ENCODE data around the gene PHACTR2.
A peak's percentile ranks its signal among the peaks of the same experiment; 100 is the strongest.
"Not testable (repeated sequence)": the region's sequence is repeated elsewhere in the genome, so short reads cannot be mapped to it uniquely, and the experiment has no call there.

The PHACTR2 gene

GRCh38 chr6:143793280-143793619, 115.5 kb downstream of the PHACTR2 start:
- TF ChIP-seq, protein P1, sequence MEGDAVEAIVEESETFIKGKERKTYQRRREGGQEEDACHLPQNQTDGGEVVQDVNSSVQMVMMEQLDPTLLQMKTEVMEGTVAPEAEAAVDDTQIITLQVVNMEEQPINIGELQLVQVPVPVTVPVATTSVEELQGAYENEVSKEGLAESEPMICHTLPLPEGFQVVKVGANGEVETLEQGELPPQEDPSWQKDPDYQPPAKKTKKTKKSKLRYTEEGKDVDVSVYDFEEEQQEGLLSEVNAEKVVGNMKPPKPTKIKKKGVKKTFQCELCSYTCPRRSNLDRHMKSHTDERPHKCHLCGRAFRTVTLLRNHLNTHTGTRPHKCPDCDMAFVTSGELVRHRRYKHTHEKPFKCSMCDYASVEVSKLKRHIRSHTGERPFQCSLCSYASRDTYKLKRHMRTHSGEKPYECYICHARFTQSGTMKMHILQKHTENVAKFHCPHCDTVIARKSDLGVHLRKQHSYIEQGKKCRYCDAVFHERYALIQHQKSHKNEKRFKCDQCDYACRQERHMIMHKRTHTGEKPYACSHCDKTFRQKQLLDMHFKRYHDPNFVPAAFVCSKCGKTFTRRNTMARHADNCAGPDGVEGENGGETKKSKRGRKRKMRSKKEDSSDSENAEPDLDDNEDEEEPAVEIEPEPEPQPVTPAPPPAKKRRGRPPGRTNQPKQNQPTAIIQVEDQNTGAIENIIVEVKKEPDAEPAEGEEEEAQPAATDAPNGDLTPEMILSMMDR (IDR thresholded peaks at IDR 0.05; ENCODE audit: low read depth, low read length, missing control alignments): no peak
- no peak for DNase-seq (ENCODE audit: low read depth)
- H3K4me3 ChIP-seq (ENCODE audit: low read depth, low read length): no peak overlapping the region

DNA sequence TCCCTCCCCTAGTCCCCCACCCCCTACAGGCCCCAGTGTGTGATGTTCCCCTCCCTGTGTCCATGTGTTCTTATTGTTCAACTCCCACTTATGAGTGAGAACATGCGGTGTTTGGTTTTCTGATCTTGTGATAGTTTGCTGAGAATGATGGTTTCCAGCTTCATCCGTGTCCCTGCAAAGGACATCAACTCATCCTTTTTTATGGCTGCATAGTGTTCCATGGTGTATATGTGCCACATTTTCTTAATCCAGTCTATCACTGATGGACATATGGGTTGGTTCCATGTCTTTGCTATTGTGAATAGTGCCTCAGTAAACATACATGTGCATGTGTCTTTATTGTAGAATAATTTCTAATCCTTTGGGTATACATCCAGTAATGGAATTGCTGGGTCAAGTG, 118.8 kb downstream of the PHACTR2 start:
- DNase-seq (ENCODE audit: low read depth); H3K4me3 ChIP-seq (ENCODE audit: low read depth, low read length): not testable (repeated sequence)

DNA sequence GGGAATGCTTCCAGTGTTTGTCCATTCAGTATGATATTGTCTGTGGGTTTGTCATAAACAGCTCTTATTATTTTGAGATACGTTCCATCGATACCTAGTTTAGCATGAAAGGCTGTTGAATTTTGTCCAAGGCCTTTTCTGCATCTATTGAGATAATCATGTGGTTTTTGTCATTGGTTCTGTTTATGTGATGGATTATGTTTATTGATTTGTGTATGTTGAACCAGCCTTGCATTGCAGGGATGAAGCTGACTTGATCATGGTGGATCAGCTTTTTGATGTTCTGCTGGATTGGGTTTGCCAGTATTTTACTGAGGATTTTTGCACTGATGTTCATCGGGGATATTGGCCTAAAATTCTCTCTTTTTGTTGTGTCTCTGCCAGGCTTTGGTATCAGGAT, 120.7 kb downstream of the PHACTR2 start:
- not testable (repeated sequence) for H3K4me3 ChIP-seq (ENCODE audit: low read depth, low read length); DNase-seq (ENCODE audit: low read depth)

DNA sequence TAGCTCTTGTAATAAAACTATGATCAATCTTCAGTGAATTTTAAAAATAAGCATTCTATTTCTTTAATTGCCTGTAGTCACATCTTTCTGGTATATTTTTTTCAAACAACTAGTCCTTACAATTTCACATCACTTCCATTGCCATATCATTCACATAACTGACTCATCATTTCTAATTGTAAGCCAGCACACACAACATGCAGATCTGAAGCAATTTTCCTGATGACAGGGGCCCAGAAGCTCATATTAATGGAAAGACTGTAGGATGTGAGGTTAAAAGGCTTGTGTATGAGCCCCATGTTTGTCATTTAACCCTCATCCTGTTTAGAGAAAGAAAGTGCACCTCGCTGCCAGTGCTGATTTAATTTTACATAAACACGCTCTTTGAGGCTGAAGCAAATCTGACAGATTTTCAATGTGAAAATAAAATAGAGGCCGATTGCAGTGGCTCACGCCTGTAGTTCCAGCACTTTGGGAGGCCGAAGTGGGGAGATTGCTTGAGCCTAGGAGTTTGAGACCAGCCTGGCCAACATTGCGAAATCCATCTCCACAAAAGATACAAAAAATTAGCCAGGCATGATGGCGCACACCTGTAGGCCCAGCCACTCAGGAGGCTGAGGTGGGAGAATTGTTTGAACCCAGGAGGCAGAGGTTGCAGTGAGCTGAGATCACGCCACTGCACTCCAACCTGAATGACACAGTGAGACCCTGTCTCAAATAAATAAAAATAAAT, 125.2 kb downstream of the PHACTR2 start:
- TF ChIP-seq, protein P1 (IDR thresholded peaks at IDR 0.05; ENCODE audit: low read depth, low read length, missing control alignments): no peak
- no peak for DNase-seq (ENCODE audit: low read depth)
- no peak overlapping the region for H3K4me3 ChIP-seq (ENCODE audit: low read depth, low read length)

DNA sequence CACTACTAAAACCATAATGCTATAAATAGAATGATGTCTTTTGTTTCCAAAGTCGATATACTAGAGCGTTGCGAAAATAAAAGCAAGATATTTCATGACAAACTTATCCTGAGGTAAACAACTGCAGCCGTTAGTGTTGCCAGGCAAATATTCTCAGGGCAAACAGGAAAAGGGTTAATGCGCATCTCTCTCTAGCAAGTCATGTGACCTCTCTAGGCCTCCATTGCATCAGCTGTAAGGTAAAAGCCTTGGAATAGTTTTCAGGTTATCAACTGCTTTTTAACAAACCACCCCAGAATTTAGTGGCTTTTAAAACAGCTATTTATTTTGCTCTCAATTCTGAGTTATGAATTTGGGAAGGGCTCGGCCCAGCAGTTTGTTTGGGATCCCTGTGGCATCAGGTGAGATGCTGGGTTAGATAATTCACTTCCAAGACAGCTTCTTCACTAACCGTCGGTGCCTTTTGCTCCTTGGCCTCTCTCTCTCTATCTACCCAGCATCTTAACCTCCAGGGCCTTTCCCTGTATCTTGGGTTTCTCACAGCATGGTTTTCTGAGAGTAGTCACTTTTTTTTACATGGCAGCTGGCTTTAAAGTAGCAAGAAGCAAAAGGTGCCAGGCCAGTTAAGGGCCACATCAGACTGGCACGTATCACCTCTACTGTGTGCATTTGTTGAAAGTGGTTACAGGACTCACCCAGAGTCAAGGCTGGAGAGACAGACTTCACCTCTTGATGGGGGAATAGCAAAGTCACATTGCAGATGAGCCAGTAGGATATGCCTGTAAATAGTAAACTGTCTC, 126.2 kb downstream of the PHACTR2 start:
- TF ChIP-seq, protein P1 (IDR thresholded peaks at IDR 0.05; ENCODE audit: low read depth, low read length, missing control alignments): no peak
- DNase-seq (ENCODE audit: low read depth): no peak
- H3K4me3 ChIP-seq (ENCODE audit: low read depth, low read length): no peak overlapping the region

- DNase-seq (ENCODE audit: low read depth): no peak
- TF ChIP-seq, protein P1 (IDR thresholded peaks at IDR 0.05; ENCODE audit: low read depth, low read length, missing control alignments): no peak
- H3K4me3 ChIP-seq (ENCODE audit: low read depth, low read length): no peak overlapping the region
Observed at GRCh38 chr6:143804835-143805239, 127.1 kb downstream of the PHACTR2 start.

GRCh38 chr6:143806282-143807102, 128.7 kb downstream of the PHACTR2 start:
- DNase-seq (ENCODE audit: low read depth): peak; percentile 5
- TF ChIP-seq, protein P1 (IDR thresholded peaks at IDR 0.05; ENCODE audit: low read depth, low read length, missing control alignments): no peak
- no peak overlapping the region for H3K4me3 ChIP-seq (ENCODE audit: low read depth, low read length)

Measured in GM12864 (cell line).